PC-9 (cell line): ENCODE measurements around the gene COL11A2. TPM values are rescaled to one million over a fixed set of nuclear protein-coding genes. Genes with fewer than 3 reads are reported as not detected.

Experiments used
- BruUV-seq: library from RNA; stranded (reverse); fragments of 400-500 nt; replicated peaks from 2 replicates; lab custom pipeline; 2021; lab: Mats Ljungman, UMichigan
- CTCF ChIA-PET: fragments of 300-600 bp; sonication (Branson Sonifier 250); formaldehyde crosslinking; loops from one replicate; lab custom pipeline; 2022; ENCODE audit warnings: antibody characterized with exemption; lab: Charles Lee
- POLR2A ChIA-PET: fragments of 300-600 bp; sonication (Branson Sonifier 250); formaldehyde crosslinking; loops from one replicate; lab custom pipeline; 2022; ENCODE audit warnings: antibody characterized with exemption; ENCODE audit not compliant: unreplicated experiment; lab: Charles Lee
- DNase-seq, 2 experiments: peaks; one replicate each; pipeline versions ENCODE4 v3.0.0 to v3.0.0-alpha.2; 2015 to 2022; ENCODE audit warnings: mixed read lengths in 1 of 2
- H2AFZ ChIP-seq: fragments of 200-600 bp; sonication (generic); 2 replicates; pipeline ENCODE4 v1.8.1; 2017; ENCODE audit warnings: antibody characterized with exemption
- H3F3A ChIP-seq: fragments of 200-600 bp; sonication (generic); 2 replicates; pipeline ENCODE4 v1.8.1; 2017; ENCODE audit warnings: antibody characterized with exemption, mild to moderate bottlenecking, low read depth; ENCODE audit not compliant: insufficient read depth
- H3K27ac ChIP-seq: fragments of 200-600 bp; sonication (generic); 2 replicates; pipeline ENCODE4 v1.6.1; 2016; ENCODE audit warnings: mixed run types
- H3K27me3 ChIP-seq: fragments of 200-600 bp; sonication (generic); 2 replicates; pipeline ENCODE4 v1.6.1; 2016; ENCODE audit warnings: low read depth, mixed run types; ENCODE audit not compliant: insufficient read depth
- H3K36me3 ChIP-seq: fragments of 200-600 bp; sonication (generic); 2 replicates; pipeline ENCODE4 v1.6.1; 2016; ENCODE audit warnings: low read depth, mixed run types
- H3K4me1 ChIP-seq: fragments of 200-600 bp; sonication (generic); replicated peaks from 2 replicates; pipeline ENCODE4 v1.6.1; 2016; ENCODE audit warnings: mixed run types; ENCODE audit not compliant: insufficient read depth
- H3K4me2 ChIP-seq: fragments of 200-600 bp; sonication (generic); 2 replicates; pipeline ENCODE4 v1.6.1; 2017; ENCODE audit warnings: mixed run types
- H3K4me3 ChIP-seq: fragments of 200-600 bp; sonication (generic); 2 replicates; pipeline ENCODE4 v1.6.1; 2016; ENCODE audit warnings: mixed run types
- H3K79me2 ChIP-seq: fragments of 200-600 bp; sonication (generic); 2 replicates; pipeline ENCODE4 v1.6.1; 2017; ENCODE audit warnings: low read depth, mixed run types
- H3K9me2 ChIP-seq: fragments of 200-600 bp; sonication (generic); 2 replicates; pipeline ENCODE4 v1.8.1; 2017; ENCODE audit warnings: mild to moderate bottlenecking; ENCODE audit not compliant: insufficient read depth
- H3K9me3 ChIP-seq: fragments of 200-600 bp; sonication (generic); 2 replicates; pipeline ENCODE4 v1.8.1; 2016; ENCODE audit warnings: low read depth; ENCODE audit not compliant: insufficient read depth
- H4K20me1 ChIP-seq: fragments of 200-600 bp; sonication (generic); 2 replicates; pipeline ENCODE4 v1.8.1; 2017; ENCODE audit not compliant: insufficient read depth
- EZH2 ChIP-seq: fragments of 200-600 bp; sonication (generic); IDR thresholded peaks from 2 replicates; pipeline ENCODE4 v1.8.0; 2017; ENCODE audit warnings: antibody characterized with exemption, low read depth
- intact Hi-C: fragments of 100-400 bp; cut with micrococcal nuclease; formaldehyde crosslinking; loops from one replicate; pipeline ENCODE4 v1.10.0; 2022; ENCODE audit not compliant: unreplicated experiment
- total RNA-seq: library from RNA; stranded (reverse); gene quantifications from 2 replicates; pipeline ENCODE4 v1.2.3, GENCODE V29; 2021
- TF ChIP-seq, protein P1 (sequence below): fragments of 200-600 bp; sonication (generic); conservative IDR thresholded peaks from 2 replicates; pipeline ENCODE4 v1.6.1; 2017; ENCODE audit warnings: mixed run types, antibody characterized with exemption, mild to moderate bottlenecking, moderate library complexity

The COL11A2 gene
- total RNA-seq, 1 experiment from 2014 or later, result 2.2 TPM

DNA sequence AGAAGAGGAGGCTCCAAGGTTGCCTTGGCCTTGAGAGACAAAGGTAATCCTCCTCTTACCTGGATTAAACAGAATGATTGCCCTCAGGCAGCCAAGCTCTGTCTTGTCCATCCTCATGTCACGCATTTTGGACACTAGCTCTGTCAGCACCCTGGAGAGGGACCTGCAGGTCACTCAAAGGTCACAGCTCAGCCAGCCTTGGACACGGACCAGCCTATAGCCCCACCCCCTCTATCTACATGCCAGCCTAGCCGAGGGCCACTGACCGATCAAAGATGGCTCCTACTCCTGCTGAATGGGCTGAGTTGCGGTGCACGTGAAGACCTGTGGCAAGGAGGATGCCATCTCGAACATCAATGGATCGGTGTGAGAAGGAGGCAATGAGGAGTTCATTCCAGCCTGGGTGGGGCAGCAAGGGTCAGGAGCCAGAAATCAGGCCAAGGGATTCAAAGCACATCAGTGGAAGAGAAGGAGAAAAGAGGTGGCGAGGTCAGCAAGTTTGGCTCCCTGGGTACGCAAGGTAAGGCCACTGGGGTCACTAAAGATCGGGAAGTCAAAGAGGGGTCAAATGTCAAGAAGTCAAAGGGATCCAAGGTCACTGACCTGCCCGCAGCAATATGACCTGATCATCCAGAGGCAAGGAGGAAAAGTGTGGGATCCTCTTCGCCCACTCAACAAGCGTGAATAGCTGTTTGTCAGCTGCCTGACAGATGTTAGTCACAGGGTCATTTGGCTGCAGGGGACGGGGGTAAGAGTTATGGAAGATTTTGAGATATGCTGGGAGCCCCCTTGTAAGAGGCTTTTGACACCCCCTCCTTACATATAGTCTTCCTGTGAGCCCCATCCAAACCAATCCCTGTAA is 3.3 kb upstream of the COL11A2 start:
- ChIA-PET CTCF (no interaction called here), POLR2A (no interaction called here)
- H3K27ac ChIP-seq, result no peak overlapping the region
- BruUV-seq, result no TSS peak
- H3K4me2 ChIP-seq, result no peak overlapping the region
- H3K36me3 ChIP-seq, result peaks cover 12% of the 10 kb centered on the region; the same call in 1 of the 2 replicates
- no peak for DNase-seq
- H3K4me3 ChIP-seq, result no peak overlapping the region
- peaks cover 7% of the 10 kb centered on the region; the same call in 1 of the 2 replicates for H3K4me1 ChIP-seq
- peaks cover 11% of the 10 kb centered on the region for H4K20me1 ChIP-seq
- no peak for TF ChIP-seq EZH2
- TF ChIP-seq, protein P1, sequence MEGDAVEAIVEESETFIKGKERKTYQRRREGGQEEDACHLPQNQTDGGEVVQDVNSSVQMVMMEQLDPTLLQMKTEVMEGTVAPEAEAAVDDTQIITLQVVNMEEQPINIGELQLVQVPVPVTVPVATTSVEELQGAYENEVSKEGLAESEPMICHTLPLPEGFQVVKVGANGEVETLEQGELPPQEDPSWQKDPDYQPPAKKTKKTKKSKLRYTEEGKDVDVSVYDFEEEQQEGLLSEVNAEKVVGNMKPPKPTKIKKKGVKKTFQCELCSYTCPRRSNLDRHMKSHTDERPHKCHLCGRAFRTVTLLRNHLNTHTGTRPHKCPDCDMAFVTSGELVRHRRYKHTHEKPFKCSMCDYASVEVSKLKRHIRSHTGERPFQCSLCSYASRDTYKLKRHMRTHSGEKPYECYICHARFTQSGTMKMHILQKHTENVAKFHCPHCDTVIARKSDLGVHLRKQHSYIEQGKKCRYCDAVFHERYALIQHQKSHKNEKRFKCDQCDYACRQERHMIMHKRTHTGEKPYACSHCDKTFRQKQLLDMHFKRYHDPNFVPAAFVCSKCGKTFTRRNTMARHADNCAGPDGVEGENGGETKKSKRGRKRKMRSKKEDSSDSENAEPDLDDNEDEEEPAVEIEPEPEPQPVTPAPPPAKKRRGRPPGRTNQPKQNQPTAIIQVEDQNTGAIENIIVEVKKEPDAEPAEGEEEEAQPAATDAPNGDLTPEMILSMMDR, result no peak
- H3K79me2 ChIP-seq, result peaks cover 30% of the 10 kb centered on the region
- H2AFZ ChIP-seq, result no peak overlapping the region
- intact Hi-C loops, result no loop called here
- no peaks in the 10 kb centered on the region for H3K9me3 ChIP-seq
- no peaks in the 10 kb centered on the region for H3K27me3 ChIP-seq
- H3F3A ChIP-seq, result peaks cover 16% of the 10 kb centered on the region; the same call in 1 of the 2 replicates
- H3K9me2 ChIP-seq, result no peaks in the 10 kb centered on the region

DNA sequence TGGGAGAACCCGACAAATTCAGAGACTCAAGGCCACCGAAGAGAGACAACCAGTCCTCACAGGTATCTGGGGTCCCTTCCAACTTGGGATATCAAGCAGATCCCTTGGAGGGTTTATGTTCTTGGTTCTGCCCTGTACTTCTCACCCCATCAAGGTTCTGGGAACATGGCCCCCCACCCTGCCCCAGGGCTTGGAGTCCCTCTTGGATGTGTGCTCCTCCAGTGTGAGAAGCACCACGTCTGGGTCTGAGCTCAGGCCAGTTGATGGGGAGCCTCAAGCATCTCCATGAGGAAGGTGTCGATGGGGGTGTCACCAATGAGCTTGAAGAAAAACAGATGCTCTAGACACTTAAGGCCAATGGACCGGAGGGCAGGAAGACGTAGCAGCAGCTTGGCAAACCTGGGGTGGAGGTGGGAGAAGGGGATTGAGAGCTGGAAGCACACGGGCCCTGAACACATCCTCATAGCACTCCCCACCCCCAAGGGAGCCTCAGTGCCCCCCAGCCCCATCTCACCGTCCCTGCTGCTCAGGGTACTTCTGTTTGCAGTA is 2.2 kb upstream of the COL11A2 start:
- BruUV-seq, result no TSS peak
- ChIA-PET CTCF (no interaction called here), POLR2A (no interaction called here)
- Histone ChIP-seq H3K4me2 (no peak overlapping the region), H3K79me2 (peaks cover 22% of the 10 kb centered on the region), H3K4me3 (no peak overlapping the region), H2AFZ (no peak overlapping the region), H3K27ac (no peak overlapping the region), H3K36me3 (peaks cover 12% of the 10 kb centered on the region; the same call in 1 of the 2 replicates), H3F3A (peaks cover 11% of the 10 kb centered on the region; the same call in 1 of the 2 replicates), H3K4me1 (peaks cover 7% of the 10 kb centered on the region; the same call in 1 of the 2 replicates), H3K9me2 (no peaks in the 10 kb centered on the region), H3K27me3 (no peaks in the 10 kb centered on the region), H3K9me3 (no peaks in the 10 kb centered on the region), H4K20me1 (peaks cover 11% of the 10 kb centered on the region)
- intact Hi-C loops, result no loop called here
- TF ChIP-seq EZH2, result no peak
- TF ChIP-seq, protein P1, result no peak
- DNase-seq, result no peak

DNA sequence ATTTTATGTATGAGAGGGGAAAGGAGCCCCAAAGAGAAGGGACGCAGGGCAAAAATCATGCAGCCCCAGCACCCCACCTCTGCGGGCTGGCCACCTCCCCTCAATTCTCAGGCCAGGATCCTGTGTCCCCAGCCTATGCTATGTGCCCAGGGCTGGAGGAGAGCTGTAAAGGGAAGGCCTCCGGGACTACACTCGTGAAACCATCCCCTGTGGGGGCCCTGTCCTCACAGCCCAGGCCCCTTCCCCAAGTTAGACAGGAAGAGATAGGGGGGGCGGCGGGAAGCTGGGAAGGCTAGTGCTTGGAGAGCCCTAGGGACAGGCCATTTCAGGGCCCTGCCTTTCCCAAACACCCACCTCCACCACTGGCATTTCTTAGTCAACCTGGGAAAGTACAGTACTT is 1.4 kb upstream of the COL11A2 start:
- ChIA-PET POLR2A (no interaction called here), CTCF (no interaction called here)
- Histone ChIP-seq H3K4me3 (no peak overlapping the region), H3K9me2 (no peaks in the 10 kb centered on the region), H4K20me1 (peaks cover 11% of the 10 kb centered on the region), H3F3A (peaks cover 9% of the 10 kb centered on the region; the same call in 1 of the 2 replicates), H3K9me3 (no peaks in the 10 kb centered on the region), H3K36me3 (peaks cover 12% of the 10 kb centered on the region; the same call in 1 of the 2 replicates), H2AFZ (no peak overlapping the region), H3K27me3 (no peaks in the 10 kb centered on the region), H3K27ac (no peak overlapping the region), H3K4me2 (no peak overlapping the region), H3K4me1 (no peaks in the 10 kb centered on the region), H3K79me2 (peaks cover 13% of the 10 kb centered on the region)
- intact Hi-C loops, result no loop called here
- no peak for DNase-seq
- TF ChIP-seq, protein P1, result no peak
- TF ChIP-seq EZH2, result no peak
- no TSS peak for BruUV-seq
